Endothelial cell of umbilical vein (primary cell): ENCODE measurements around the gene SLC43A1.

Experiments used
- CTCF ChIP-seq, 2 donors: IDR thresholded peaks; 1 replicate in 1 of 2; 2 replicates in 1 of 2; pipeline ENCODE4 v1.5.1; 2011; ENCODE audit warnings: low read length in 2 of 2, mild to moderate bottlenecking in 2 of 2, moderate library complexity in 2 of 2, control low read depth in 1 of 2, inconsistent platforms in 1 of 2, low read depth in 1 of 2; ENCODE audit not compliant: insufficient read depth in 1 of 2; ENCODE audit errors: extremely low read depth in 1 of 2
- POLR2A ChIP-seq: IDR thresholded peaks from 2 replicates; pipeline ENCODE4 v1.6.1; 2012; ENCODE audit warnings: low read depth, mild to moderate bottlenecking, control low read depth, low read length
- POLR2AphosphoS5 ChIP-seq: IDR thresholded peaks from 2 replicates; pipeline ENCODE4 v1.6.1; 2012; ENCODE audit warnings: low read depth, mild to moderate bottlenecking, control low read depth, low read length, moderate library complexity; ENCODE audit not compliant: insufficient read depth

- TF ChIP-seq POLR2A (no peak), POLR2AphosphoS5 (no peak), CTCF (IDR thresholded peaks at IDR 0.05; ENCODE audit: extremely low read depth in 1 of 2, insufficient read depth in 1 of 2, low read depth in 1 of 2, low read length in 2 of 2) (no peak)
Measured at GRCh38 chr11:57461841-57462489, 53.5 kb downstream of the SLC43A1 start.
